H9 (cell line): ENCODE measurements around the gene PRUNE1. TPM values are rescaled to one million over a fixed set of nuclear protein-coding genes. Genes with fewer than 3 reads are reported as not detected.

Experiments
- DNase-seq: peaks from one replicate; pipeline ENCODE4 v3.0.0-alpha.2; 2017
- H2AFZ ChIP-seq: one replicate; pipeline ENCODE4 v1.6.1; 2013; ENCODE audit warnings: mild to moderate bottlenecking, low read length, control low read depth, moderate library complexity
- H2AK5ac ChIP-seq: 2 replicates; pipeline ENCODE4 v1.6.1; 2013; ENCODE audit warnings: low read length, control low read depth, mixed read lengths; ENCODE audit not compliant: insufficient read length
- H2BK120ac ChIP-seq: one replicate; pipeline ENCODE4 v1.6.1; 2013; ENCODE audit warnings: low read depth, mild to moderate bottlenecking, low read length, control low read depth, inconsistent platforms; ENCODE audit not compliant: poor library complexity, severe bottlenecking
- H2BK12ac ChIP-seq: 2 replicates; pipeline ENCODE4 v1.6.1; 2013; ENCODE audit warnings: low read length, control low read depth, mixed read lengths, low read depth; ENCODE audit not compliant: insufficient read length
- H2BK15ac ChIP-seq: 2 replicates; pipeline ENCODE4 v1.6.1; 2013; ENCODE audit warnings: low read depth, low read length, control low read depth
- H2BK20ac ChIP-seq: one replicate; pipeline ENCODE4 v1.6.1; 2013; ENCODE audit warnings: low read depth, mild to moderate bottlenecking, low read length, control low read depth, inconsistent platforms; ENCODE audit not compliant: poor library complexity, severe bottlenecking
- H2BK5ac ChIP-seq: 2 replicates; pipeline ENCODE4 v1.6.1; 2013; ENCODE audit warnings: low read length, control low read depth, mixed read lengths; ENCODE audit not compliant: insufficient read length
- H3K14ac ChIP-seq: 2 replicates; pipeline ENCODE4 v1.6.1; 2013; ENCODE audit warnings: low read length, control low read depth; ENCODE audit not compliant: insufficient read depth
- H3K18ac ChIP-seq: 2 replicates; pipeline ENCODE4 v1.6.1; 2013; ENCODE audit warnings: low read depth, mild to moderate bottlenecking, mixed read lengths, low read length, control low read depth; ENCODE audit not compliant: insufficient read length
- H3K23ac ChIP-seq: 2 replicates; pipeline ENCODE4 v1.6.1; 2013; ENCODE audit warnings: low read length, control low read depth, mixed read lengths, low read depth; ENCODE audit not compliant: insufficient read length
- H3K23me2 ChIP-seq: 2 replicates; pipeline ENCODE4 v1.6.1; 2013; ENCODE audit warnings: low read depth, mild to moderate bottlenecking, mixed read lengths, low read length, control low read depth; ENCODE audit not compliant: insufficient read length, poor library complexity, severe bottlenecking
- H3K27ac ChIP-seq: 2 replicates; pipeline ENCODE4 v1.5.1; 2013; ENCODE audit warnings: low read length, control low read depth, mixed read lengths, low read depth; ENCODE audit not compliant: insufficient read length
- H3K27me3 ChIP-seq: 2 replicates; pipeline ENCODE4 v1.6.1; 2013; ENCODE audit warnings: low read length, control low read depth, inconsistent platforms; ENCODE audit not compliant: insufficient read depth
- H3K4ac ChIP-seq: 2 replicates; pipeline ENCODE4 v1.6.1; 2013; ENCODE audit warnings: low read depth, mild to moderate bottlenecking, control low read depth, inconsistent platforms, low read length, moderate library complexity
- H3K4me1 ChIP-seq: 2 replicates; pipeline ENCODE4 v1.6.1; 2013; ENCODE audit warnings: low read length, control low read depth, inconsistent platforms; ENCODE audit not compliant: insufficient read depth
- H3K4me2 ChIP-seq: 2 replicates; pipeline ENCODE4 v1.6.1; 2013; ENCODE audit warnings: low read length, control low read depth, mixed read lengths; ENCODE audit not compliant: insufficient read length, insufficient read depth
- H3K56ac ChIP-seq: 2 replicates; pipeline ENCODE4 v1.6.1; 2013; ENCODE audit warnings: low read depth, mild to moderate bottlenecking, mixed read lengths, low read length, control low read depth; ENCODE audit not compliant: insufficient read length
- H3K79me1 ChIP-seq: 2 replicates; pipeline ENCODE4 v1.6.1; 2013; ENCODE audit warnings: low read depth, mild to moderate bottlenecking, moderate library complexity, low read length, control low read depth, inconsistent platforms; ENCODE audit not compliant: insufficient read depth, poor library complexity, severe bottlenecking
- H3K79me2 ChIP-seq: 2 replicates; pipeline ENCODE4 v1.6.1; 2013; ENCODE audit warnings: low read length, control low read depth, inconsistent platforms; ENCODE audit not compliant: insufficient read depth
- H3K9ac ChIP-seq: 2 replicates; pipeline ENCODE4 v1.6.1; 2013; ENCODE audit warnings: low read length, control low read depth, mixed read lengths; ENCODE audit not compliant: insufficient read length; ENCODE audit errors: extremely low read depth
- H3K9me3 ChIP-seq: one replicate; pipeline ENCODE4 v1.6.1; 2013; ENCODE audit warnings: low read depth, low read length, inconsistent platforms; ENCODE audit not compliant: control insufficient read depth
- H3T11ph ChIP-seq: one replicate; pipeline ENCODE4 v1.6.1; 2013; ENCODE audit warnings: mild to moderate bottlenecking, low read length, control low read depth, inconsistent platforms
- H4K20me1 ChIP-seq: one replicate; pipeline ENCODE4 v1.6.1; 2013; ENCODE audit not compliant: control insufficient read depth, insufficient read length, insufficient read depth
- H4K5ac ChIP-seq: 2 replicates; pipeline ENCODE4 v1.6.1; 2013; ENCODE audit warnings: low read depth, mild to moderate bottlenecking, mixed read lengths, low read length, control low read depth; ENCODE audit not compliant: insufficient read length
- H4K8ac ChIP-seq: replicated peaks from 2 replicates; pipeline ENCODE4 v1.6.1; 2013; ENCODE audit warnings: low read length, control low read depth, mixed read lengths, low read depth; ENCODE audit not compliant: insufficient read length
- H4K91ac ChIP-seq: 2 replicates; pipeline ENCODE4 v1.6.1; 2013; ENCODE audit warnings: low read depth, mild to moderate bottlenecking, moderate library complexity, mixed read lengths, low read length, control low read depth; ENCODE audit not compliant: insufficient read length
- H3K27ac Mint-ChIP-seq, 3 experiments: 2 replicates in 2 of 3; 3 replicates in 1 of 3; pipeline ENCODE4 v1.8.0; 2020 to 2021; ENCODE audit warnings: mixed read lengths in 3 of 3, mild to moderate bottlenecking in 1 of 3, moderate library complexity in 1 of 3
- H3K27me3 Mint-ChIP-seq: 2 replicates; pipeline ENCODE4 v1.8.0; 2021; ENCODE audit warnings: low read depth, mild to moderate bottlenecking, moderate library complexity, mixed read lengths
- H3K36me3 Mint-ChIP-seq, 3 experiments: 2 replicates in 2 of 3; 3 replicates in 1 of 3; pipeline ENCODE4 v1.8.0; 2020 to 2021; ENCODE audit warnings: low read depth in 3 of 3, mixed read lengths in 3 of 3; ENCODE audit not compliant: insufficient read depth in 1 of 3
- H3K4me1 Mint-ChIP-seq, 2 experiments: 2 replicates each; pipeline ENCODE4 v1.8.0; 2020; ENCODE audit warnings: mixed read lengths in 2 of 2
- H3K4me3 Mint-ChIP-seq, 2 experiments: 2 replicates in 1 of 2; 3 replicates in 1 of 2; pipeline ENCODE4 v1.8.0; 2020 to 2021; ENCODE audit warnings: mild to moderate bottlenecking in 2 of 2, mixed read lengths in 2 of 2, moderate library complexity in 1 of 2
- H3K9me3 Mint-ChIP-seq, 2 experiments: 2 replicates in 1 of 2; 3 replicates in 1 of 2; pipeline ENCODE4 v1.8.0; 2020; ENCODE audit warnings: mild to moderate bottlenecking in 2 of 2, mixed read lengths in 2 of 2, moderate library complexity in 1 of 2
- CTCF ChIP-seq: fragments of 200-600 bp; sonication (generic); conservative IDR thresholded peaks from 3 replicates; pipeline ENCODE4 v1.8.0; 2021; ENCODE audit warnings: antibody characterized with exemption, mild to moderate bottlenecking
- WGBS: extraction: QIAGEN DNeasy Blood & Tissue Kit; methylation state at CpG from one replicate; pipeline ENCODE4 v1.1.7; 2013; ENCODE audit warnings: missing lambda C conversion rate, low lambda C conversion rate, mixed read lengths; ENCODE audit not compliant: insufficient read length; ENCODE audit errors: extremely low coverage; 5-methylcytosine and 5-hydroxymethylcytosine counted together
- total RNA-seq: library from RNA; stranded (reverse); gene quantifications from 2 replicates; pipeline ENCODE4 v1.2.1, GENCODE V29; 2021

The PRUNE1 gene
- total RNA-seq, 1 experiment from 2014 or later: 22.3 TPM

GRCh38 chr1:150987924-150988323 lies 20.3 kb upstream of the PRUNE1 start:
- WGBS: no CpG with 5 or more reads among the region's 7 CpGs
- no peaks in the 10 kb centered on the region for H3K4me1 ChIP-seq

More at GRCh38 chr1:150987924-150988323, 20.3 kb upstream of the PRUNE1 start:
- Mint-ChIP-seq H3K36me3 (no peaks in the 10 kb centered on the region), H3K27ac (no peak overlapping the region), H3K9me3 (no peaks in the 10 kb centered on the region; a peak in 1 of 5 replicates), H3K4me3 (no peak overlapping the region), H3K4me1 (peaks cover 4 to 7% of the 10 kb centered on the region in 2 experiments; a peak in 3 of 4 replicates), H3K27me3 (no peaks in the 10 kb centered on the region)
- Histone ChIP-seq H3K56ac (no peak overlapping the region), H2AK5ac (no peak overlapping the region), H3K4me2 (no peak overlapping the region), H3K27ac (no peak overlapping the region), H2BK120ac (no peak overlapping the region), H3K27me3 (no peaks in the 10 kb centered on the region), H4K8ac (no peak overlapping the region), H4K20me1 (no peaks in the 10 kb centered on the region), H3T11ph (no peak overlapping the region), H3K79me2 (no peaks in the 10 kb centered on the region), H2BK5ac (no peak overlapping the region), H2BK20ac (no peak overlapping the region), H3K18ac (no peak overlapping the region), H3K79me1 (no peaks in the 10 kb centered on the region), H2AFZ (no peak overlapping the region), H4K91ac (no peak overlapping the region), H3K23me2 (no peaks in the 10 kb centered on the region), H3K23ac (no peak overlapping the region), H2BK12ac (no peak overlapping the region), H3K9ac (no peak overlapping the region), H2BK15ac (no peak overlapping the region), H4K5ac (no peak overlapping the region), H3K14ac (no peak overlapping the region; the same call in 1 of the 2 replicates), H3K4ac (no peak overlapping the region), H3K9me3 (no peaks in the 10 kb centered on the region)
- TF ChIP-seq CTCF: no peak
- DNase-seq: no peak
